ENCODE data around the gene PNMA3. TPM values are rescaled to one million over a fixed set of nuclear protein-coding genes. Genes with fewer than 3 reads are reported as not detected.

The PNMA3 gene
- total RNA-seq, 1 experiment from 2014 or later: not detected

Other genes starting within 250 kb of the PNMA3 start
- 38.5 and 40.2 TPM in 2 replicates for gene CETN2, start 225.7 kb upstream of the PNMA3 start, total RNA-seq (2022)
- 36.5 and 38.1 TPM in 2 replicates for gene NSDHL, start 225.4 kb upstream of the PNMA3 start, total RNA-seq (2022)
- 24.3 and 25.2 TPM in 2 replicates for gene ZNF185, start 158.4 kb upstream of the PNMA3 start, total RNA-seq (2022)
- gene PNMA5, start 62.4 kb upstream of the PNMA3 start, total RNA-seq (2022): not detected in 2 replicates
- 0.31 and 0.44 TPM in 2 replicates for gene PNMA6A, start 16.0 kb downstream of the PNMA3 start, total RNA-seq (2022)
- not detected in 2 replicates for gene MAGEA1, start 122.8 kb downstream of the PNMA3 start, total RNA-seq (2022)

Data from Calu3 (cell line).